GM21529 (cell line): ENCODE results near the gene SESN3.
A peak's percentile ranks its signal among the peaks of the same experiment; 100 is the strongest.
"Not testable (repeated sequence)": the region's sequence is repeated elsewhere in the genome, so short reads cannot be mapped to it uniquely, and the experiment has no call there.

Experiments
- ATAC-seq: cut with Tn5 transposase; IDR thresholded peaks from one replicate; pipeline ENCODE4 v1.9.1; 2021; ENCODE audit not compliant: unreplicated experiment

SESN3 gene

DNA sequence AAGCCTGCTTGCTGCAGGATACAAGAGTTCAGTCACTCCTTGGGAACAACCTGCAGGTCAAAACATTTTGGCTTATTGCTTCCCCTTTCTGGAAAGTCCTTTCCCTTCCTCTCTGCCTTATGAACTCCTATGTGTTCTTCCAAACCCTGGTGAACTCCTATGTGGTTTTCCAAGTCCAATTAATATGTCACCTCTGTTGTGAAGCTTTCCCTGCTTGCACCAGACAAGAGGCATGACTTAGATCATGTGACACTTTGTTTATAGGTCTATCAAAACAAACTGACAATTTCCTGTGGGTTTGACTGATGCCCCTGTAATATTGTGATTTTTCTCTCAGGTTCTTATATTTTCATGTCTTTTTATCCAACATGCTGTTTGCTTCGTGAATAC, 77.2 kb downstream of the SESN3 start:
- ATAC-seq: no peak

DNA sequence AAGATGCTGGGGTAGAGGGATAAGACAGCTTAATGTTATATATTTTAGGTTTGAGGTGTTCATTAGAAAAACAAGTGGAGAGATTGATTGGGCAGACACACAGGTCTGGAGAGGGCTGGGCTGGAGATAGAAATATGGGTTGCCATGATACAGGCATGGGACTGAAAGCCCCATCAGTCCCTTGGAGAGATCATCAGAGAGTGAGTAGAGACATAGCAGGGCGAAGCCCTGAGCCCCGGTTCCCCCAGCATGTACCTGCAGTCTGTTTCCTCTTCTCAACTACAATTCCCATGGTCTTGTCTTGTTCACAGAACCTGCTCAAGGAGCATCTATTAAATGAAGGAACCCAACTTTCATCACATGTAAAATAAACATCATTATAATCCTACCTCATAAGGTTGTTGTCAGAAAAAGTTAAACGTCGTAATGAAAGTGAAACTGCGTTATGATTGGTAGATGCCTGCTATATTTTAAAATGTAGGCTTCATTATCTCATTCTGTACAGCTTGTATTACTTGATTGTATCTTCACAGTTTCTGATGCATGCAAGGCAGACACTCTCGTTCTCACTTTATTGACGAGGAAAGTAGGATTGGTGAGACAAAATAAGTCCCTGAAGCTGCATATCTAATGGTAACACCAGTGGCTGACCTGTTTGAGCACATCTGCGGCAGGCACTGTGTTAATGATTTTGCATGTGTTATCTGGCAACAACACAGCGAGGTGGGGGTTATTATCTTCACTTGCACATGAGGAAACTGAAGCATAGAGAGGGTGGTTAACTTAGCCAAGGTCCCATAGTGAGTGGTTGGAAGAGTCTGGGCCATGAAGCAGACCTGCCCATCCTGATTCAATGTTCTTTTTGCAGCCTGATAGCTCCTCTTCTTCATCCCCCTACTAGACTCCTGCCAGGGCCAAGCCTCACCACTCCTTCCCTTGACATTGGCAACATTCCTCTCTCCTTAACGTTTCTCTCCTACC, 77.8 kb downstream of the SESN3 start:
- ATAC-seq: no peak

- ATAC-seq: peak; percentile 84
Measured at GRCh38 chr11:95150956-95151684, 79.9 kb downstream of the SESN3 start.

- no peak for ATAC-seq
Measured at GRCh38 chr11:95149651-95150364, 81.2 kb downstream of the SESN3 start.

GRCh38 chr11:95148938-95149337, 82.1 kb downstream of the SESN3 start:
- no peak for ATAC-seq

- no peak for ATAC-seq
Measured at GRCh38 chr11:95148406-95148805, 82.6 kb downstream of the SESN3 start.

DNA sequence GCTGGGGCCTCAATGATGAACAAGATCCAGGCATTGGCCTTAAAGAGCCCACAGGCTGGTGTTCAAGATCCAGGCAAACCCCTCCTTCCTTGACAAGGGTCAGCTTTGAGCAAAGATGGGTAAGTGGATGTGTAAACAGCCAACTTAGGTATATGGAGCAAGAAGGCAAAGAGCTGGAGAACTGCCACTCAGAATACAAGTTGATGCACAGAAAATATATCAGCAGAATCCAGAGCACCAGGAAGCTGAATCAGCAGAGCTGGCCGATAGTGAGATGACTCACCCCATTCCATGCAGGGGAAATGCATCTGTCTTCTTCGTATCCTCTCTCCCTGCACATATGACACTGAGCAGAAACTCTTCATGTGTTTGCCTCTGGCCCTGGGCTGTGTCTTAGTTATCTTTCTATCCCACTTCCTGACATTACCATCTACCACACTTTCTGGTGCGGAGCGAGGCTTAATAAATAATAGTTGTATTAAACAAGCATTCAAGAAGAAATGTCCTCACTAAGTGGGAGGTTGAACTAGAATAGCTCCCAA, 83.6 kb downstream of the SESN3 start:
- ATAC-seq: no peak

GRCh38 chr11:95145430-95146060, 85.5 kb downstream of the SESN3 start:
- ATAC-seq: no peak

GRCh38 chr11:95144313-95145235, 86.4 kb downstream of the SESN3 start:
- peak; percentile 42 for ATAC-seq

GRCh38 chr11:95143106-95143681, 87.8 kb downstream of the SESN3 start:
- ATAC-seq: no peak

DNA sequence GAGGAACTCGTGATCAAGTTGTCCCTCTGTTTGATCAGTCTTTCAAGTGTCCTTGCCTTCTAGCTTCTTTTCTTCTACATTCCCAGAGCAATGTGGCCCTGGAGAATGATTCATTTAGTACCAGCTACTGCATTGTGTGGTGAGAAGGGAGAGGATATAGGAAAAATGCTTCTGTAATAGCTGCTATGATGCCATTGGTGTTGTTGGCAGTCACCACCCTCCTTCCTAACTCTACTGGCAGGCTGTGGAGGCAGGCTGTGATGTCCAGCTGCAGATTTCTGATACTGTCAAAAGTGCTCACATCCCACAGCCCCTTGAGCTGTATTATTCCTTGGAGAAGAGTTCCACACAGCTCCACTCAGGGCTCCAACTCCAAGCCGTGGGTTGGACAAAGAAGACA, 88.6 kb downstream of the SESN3 start:
- no peak for ATAC-seq

- ATAC-seq: no peak
Measured at GRCh38 chr11:95140397-95141033, 90.5 kb downstream of the SESN3 start.

DNA sequence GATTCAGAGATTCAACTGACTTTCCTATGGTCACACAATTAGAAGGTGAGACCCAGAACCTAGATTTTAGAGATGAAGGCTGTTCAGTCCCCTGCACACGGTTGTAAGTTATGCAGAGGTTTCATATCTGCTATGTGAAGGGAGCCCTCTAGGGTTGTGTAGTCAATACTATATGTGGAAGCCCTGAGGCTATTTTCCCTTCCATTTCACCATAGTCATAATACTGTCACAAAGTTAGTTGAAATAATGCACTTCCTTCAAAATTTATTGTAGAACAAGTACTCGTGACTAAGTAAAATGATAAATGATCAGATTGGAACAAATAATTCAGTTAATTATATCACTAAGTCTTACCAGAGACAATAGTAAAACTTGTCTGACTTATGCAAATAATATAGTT, 92.6 kb downstream of the SESN3 start:
- ATAC-seq: peak; percentile 85

DNA sequence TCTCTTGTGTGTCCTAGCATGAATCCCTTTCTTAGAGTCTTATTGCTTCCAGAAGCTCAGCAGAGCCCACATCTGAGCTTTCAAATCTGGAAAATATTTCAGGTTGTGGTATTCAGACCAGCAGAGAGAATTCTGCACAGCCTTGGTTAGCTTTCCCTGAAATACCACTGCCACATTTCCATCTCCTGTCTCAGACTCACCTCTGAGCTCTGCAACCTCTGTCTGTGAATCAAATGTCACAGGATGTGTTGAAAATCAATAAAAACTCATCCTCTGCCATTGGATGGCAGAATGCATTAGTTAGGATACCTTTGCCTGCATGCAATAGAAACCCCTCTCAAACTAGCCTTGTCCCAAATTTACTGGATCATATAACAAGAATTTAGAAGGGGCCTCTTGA, 93.7 kb downstream of the SESN3 start:
- ATAC-seq: no peak

DNA sequence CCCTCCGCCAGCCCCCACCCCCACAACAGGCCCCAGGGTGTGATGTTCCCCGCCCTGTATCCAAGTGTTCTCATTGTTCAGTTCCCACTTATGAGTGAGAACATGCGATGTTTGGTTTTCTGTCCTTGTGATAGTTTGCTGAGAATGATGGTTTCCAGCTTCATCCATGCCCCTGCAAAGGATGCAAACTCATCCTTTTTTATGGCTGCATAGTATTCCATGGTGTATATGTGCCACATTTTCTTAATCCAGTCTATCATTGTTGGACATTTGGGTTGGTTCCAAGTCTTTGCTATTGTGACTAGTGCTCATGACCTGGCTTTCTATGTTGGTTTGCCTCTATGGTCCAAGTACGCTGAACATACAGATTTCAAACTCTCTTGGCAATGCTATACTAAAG, 94.3 kb downstream of the SESN3 start:
- ATAC-seq: not testable (repeated sequence)

DNA sequence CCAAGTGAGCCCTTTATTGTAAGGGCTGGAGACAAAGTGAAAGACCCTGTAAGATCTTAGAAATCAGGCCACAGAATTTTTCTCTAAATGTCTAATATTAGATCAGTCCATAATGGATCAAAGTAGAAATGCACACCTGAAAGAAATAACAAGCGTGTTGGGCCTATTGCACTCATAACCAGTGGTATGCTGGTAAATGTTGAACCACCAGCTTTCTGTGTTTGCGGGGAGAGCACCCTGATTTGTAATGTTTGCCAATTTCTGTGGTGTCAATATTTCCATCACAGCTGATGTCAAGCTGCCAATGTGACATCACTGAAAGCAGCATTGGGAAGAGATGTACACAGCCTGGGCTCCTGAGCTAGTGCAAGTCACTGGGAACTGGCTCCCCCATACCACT, 95.1 kb downstream of the SESN3 start:
- ATAC-seq: no peak

- no peak for ATAC-seq
Measured at GRCh38 chr11:95135155-95135554, 95.8 kb downstream of the SESN3 start.

- ATAC-seq: no peak
Measured at GRCh38 chr11:95134491-95134890, 96.5 kb downstream of the SESN3 start.

DNA sequence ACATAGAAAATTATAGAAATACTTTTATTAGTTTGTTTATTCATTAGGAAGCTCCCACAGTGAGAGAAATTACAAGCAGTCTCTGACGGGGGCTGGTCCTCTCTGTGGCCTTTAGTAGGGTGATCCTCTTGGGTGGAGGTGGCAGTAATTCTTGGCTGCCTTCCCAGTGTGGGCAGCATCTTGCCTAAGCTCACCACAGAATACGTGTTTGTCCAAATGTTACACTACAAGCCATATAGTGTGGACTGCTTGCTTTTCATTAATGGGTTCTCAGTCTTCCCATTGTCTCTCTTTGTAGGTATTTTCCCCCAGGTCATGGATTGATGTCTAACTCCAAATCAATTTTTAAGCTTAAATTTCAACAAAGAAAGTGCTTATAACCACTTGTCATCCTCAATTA, 98.0 kb downstream of the SESN3 start:
- ATAC-seq: no peak
